HL-60 (cell line): ENCODE data around the gene NET1.

Experiments
- DNase-seq, 2 experiments: peaks; one replicate each; pipeline ENCODE4 v3.0.0-alpha.2; 2010 to 2020; ENCODE audit warnings: low read depth in 1 of 2, low spot score in 1 of 2
- H3K27ac ChIP-seq: fragments of 250-450 bp; sonication (Bioruptor Pico); replicated peaks from 2 replicates; pipeline ENCODE4 v1.5.1; 2020; ENCODE audit warnings: mild to moderate bottlenecking, moderate library complexity
- H3K27me3 ChIP-seq: fragments of 250-450 bp; sonication (Bioruptor Pico); 2 replicates; pipeline ENCODE4 v1.5.1; 2021; ENCODE audit warnings: mild to moderate bottlenecking, moderate library complexity; ENCODE audit not compliant: insufficient read depth, poor library complexity, severe bottlenecking
- H3K4me3 ChIP-seq: replicated peaks from 2 replicates; pipeline ENCODE4 v1.5.1; 2011; ENCODE audit warnings: mild to moderate bottlenecking, control low read depth, low read length; ENCODE audit not compliant: insufficient read depth
- CTCF ChIP-seq: IDR thresholded peaks from one replicate; pipeline ENCODE4 v1.5.1; 2011; ENCODE audit warnings: low read length, control low read depth, inconsistent platforms; ENCODE audit not compliant: insufficient read depth
- GABPA ChIP-seq: IDR thresholded peaks from 2 replicates; pipeline ENCODE4 v1.6.1; 2012; ENCODE audit warnings: low read depth
- POLR2AphosphoS5 ChIP-seq: IDR thresholded peaks from 2 replicates; pipeline ENCODE4 v1.6.1; 2012; ENCODE audit warnings: low read depth
- SPI1 ChIP-seq: IDR thresholded peaks from 2 replicates; pipeline ENCODE4 v1.6.1; 2012; ENCODE audit warnings: low read depth, mild to moderate bottlenecking, borderline replicate concordance
- TF ChIP-seq, protein P1 (sequence below): IDR thresholded peaks from 2 replicates; pipeline ENCODE4 v1.6.1; 2012; ENCODE audit warnings: low read depth; ENCODE audit not compliant: insufficient replicate concordance

Gene NET1

GRCh38 chr10:5467207-5467535, 54.8 kb downstream of the NET1 start:
- no peak overlapping the region for H3K4me3 ChIP-seq
- TF ChIP-seq SPI1 (no peak), POLR2AphosphoS5 (no peak), CTCF (no peak)
- H3K27me3 ChIP-seq = no peaks in the 10 kb centered on the region
- no peak for DNase-seq
- no peak overlapping the region for H3K27ac ChIP-seq

- H3K27ac ChIP-seq = no peak overlapping the region
- DNase-seq = no peak
- no peak for TF ChIP-seq CTCF
Observed at GRCh38 chr10:5467634-5468255, 55.4 kb downstream of the NET1 start.

GRCh38 chr10:5468262-5469106, 56.1 kb downstream of the NET1 start:
- no peak for DNase-seq
- Histone ChIP-seq H3K27me3 (no peaks in the 10 kb centered on the region), H3K4me3 (no peak overlapping the region), H3K27ac (no peak overlapping the region)
- TF ChIP-seq POLR2AphosphoS5 (no peak), CTCF (no peak), GABPA (no peak), SPI1 (no peak)
- TF ChIP-seq, protein P1, sequence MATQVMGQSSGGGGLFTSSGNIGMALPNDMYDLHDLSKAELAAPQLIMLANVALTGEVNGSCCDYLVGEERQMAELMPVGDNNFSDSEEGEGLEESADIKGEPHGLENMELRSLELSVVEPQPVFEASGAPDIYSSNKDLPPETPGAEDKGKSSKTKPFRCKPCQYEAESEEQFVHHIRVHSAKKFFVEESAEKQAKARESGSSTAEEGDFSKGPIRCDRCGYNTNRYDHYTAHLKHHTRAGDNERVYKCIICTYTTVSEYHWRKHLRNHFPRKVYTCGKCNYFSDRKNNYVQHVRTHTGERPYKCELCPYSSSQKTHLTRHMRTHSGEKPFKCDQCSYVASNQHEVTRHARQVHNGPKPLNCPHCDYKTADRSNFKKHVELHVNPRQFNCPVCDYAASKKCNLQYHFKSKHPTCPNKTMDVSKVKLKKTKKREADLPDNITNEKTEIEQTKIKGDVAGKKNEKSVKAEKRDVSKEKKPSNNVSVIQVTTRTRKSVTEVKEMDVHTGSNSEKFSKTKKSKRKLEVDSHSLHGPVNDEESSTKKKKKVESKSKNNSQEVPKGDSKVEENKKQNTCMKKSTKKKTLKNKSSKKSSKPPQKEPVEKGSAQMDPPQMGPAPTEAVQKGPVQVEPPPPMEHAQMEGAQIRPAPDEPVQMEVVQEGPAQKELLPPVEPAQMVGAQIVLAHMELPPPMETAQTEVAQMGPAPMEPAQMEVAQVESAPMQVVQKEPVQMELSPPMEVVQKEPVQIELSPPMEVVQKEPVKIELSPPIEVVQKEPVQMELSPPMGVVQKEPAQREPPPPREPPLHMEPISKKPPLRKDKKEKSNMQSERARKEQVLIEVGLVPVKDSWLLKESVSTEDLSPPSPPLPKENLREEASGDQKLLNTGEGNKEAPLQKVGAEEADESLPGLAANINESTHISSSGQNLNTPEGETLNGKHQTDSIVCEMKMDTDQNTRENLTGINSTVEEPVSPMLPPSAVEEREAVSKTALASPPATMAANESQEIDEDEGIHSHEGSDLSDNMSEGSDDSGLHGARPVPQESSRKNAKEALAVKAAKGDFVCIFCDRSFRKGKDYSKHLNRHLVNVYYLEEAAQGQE = no peak

More at GRCh38 chr10:5467634-5468255, 55.4 kb downstream of the NET1 start:
- H3K27me3 ChIP-seq = no peaks in the 10 kb centered on the region
- H3K4me3 ChIP-seq = no peak overlapping the region

- no peak overlapping the region for H3K27ac ChIP-seq
- DNase-seq = no peak
- TF ChIP-seq SPI1 (no peak), CTCF (no peak), GABPA (no peak), POLR2AphosphoS5 (no peak)
- TF ChIP-seq, protein P1 = no peak
- no peaks in the 10 kb centered on the region for H3K27me3 ChIP-seq
- H3K4me3 ChIP-seq = no peak overlapping the region
Observed at GRCh38 chr10:5469353-5470061, 57.1 kb downstream of the NET1 start.
